NCI-H2227 treated with DMSO at 0.1 percent for 48 hours (cell line): Measurements from ENCODE around the gene C2CD3.

Source experiments
- DNase-seq: peaks from one replicate; lab custom pipeline; 2025; lab: John Stamatoyannopoulos, UW

C2CD3 gene, protein sequence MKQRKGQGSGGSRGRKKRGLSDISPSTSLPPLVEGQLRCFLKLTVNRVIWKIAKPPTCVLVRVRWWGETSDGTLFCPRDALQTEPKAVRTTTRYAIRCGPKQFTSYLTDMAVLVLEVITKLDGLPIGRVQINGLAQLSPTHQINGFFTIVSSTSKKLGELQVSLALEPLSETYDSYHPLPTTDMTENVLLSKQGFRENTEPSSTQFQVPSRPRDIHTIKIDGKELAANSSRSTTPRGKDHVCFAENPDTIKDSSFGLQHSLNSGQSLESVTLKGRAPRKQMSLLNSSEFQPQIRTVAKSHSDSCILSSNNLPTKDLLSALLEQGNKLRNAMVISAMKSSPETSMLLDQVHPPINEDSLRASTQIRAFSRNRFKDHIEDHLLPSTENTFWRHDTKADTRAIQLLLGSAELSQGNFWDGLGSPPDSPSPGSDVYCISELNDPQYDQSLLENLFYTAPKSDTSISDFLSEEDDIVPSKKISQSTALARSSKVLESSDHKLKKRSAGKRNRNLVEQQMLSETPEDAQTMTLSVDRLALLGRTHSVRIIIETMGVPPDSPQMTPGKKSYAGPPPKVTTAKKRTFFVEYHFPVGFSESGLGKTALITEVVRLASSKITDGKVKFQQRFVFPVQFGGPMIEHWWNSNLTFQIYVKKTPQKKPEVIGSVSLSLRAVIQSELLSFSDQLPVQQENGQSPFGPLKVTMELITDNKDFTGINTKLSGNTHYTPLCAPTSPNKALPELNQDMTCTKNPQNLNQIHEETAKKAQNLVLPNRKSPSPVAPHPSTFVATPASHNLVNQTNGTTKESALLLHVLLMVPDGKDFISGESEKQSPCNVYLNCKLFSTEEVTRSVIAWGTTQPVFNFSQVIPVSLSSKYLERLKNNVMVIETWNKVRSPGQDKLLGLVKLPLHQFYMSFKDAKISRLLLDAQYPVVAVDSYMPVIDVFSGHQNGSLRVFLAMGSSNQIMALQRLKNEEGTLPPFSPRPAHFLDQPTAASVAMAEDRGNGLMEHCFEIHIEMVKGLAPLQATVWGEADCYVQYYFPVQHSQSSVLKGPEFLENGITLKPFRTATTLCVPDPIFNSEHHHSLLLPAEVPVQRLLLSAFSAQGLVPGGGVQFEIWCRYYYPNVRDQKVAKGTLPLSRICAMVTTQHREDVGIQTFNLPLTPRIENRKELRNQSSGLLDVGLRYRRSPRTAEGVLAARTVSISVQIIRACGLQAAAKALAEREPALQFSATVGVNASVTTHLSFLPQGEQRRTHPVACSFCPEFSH (N-terminal part only)

DNA sequence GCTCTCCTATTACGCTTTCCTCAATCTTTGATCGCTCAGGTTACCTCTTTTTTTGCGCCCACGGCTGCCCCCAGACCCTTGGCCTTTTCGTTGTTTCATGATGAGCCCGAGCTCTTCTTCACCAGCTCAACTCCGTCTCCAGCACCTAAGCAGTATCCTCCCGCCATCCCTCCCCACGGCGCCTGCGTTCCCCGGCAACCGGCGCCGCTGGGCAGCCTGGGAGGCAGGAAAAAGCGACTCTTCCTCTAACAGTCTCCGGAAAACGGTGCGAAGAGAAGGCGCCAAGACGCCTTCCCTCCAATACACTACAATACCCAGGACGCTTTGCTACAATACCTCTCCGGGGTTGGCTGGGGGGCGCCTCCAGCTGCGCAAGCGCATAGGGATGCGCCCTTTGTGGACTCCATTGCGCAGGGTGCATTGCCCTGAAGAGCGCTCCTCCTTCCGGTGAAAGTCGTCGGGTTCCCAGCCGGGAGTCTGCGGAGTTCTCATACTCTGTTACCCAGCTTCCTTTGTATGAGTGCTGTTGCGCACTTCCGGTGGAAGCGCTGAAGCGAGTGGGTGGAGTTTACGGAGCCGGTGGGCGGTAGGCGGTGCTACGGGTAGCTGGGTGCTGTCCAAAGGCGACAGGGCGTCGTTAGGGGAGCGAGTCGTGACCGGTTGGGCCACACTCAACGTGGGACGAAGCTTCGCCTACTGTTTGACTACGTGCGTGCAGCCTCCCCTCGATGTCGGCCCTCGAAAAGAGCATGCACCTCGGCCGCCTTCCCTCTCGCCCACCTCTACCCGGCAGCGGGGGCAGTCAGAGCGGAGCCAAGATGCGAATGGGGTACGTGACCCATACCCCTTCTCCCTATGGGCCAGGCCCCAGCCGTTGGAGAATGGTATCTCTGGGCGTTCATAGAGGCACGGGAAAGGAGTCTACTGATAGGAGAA, at the start of gene C2CD3, which contains the start of gene PPME1:
C2CD3 (minus strand) TSS at position 309 of the 936 bp plus-strand sequence; CDS start at position 99, 210 bp downstream.
PPME1 (plus strand) TSS at position 596 of the 936 bp plus-strand sequence; CDS start at position 729, 133 bp downstream.
- DNase-seq: peak; percentile 99

DNA sequence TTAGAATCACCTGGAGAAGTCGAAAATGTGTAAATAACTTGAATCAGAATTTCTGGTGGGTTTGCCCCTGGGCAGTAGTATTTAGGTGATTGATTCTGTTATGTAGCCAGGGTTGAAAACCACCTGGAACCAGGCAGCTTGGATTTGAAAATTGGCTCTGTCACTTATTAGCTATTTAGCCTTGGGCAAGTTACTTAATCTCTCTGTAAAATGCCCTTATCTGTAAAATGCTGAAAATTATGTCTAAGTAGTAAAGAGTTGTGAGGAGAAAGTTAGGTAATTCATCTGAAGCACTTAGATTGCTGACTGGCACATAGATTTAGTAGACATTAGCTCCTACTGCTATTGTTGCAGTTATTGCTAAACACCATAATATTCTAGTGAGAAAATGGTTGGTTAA, 49.6 kb upstream of the C2CD3 start:
- DNase-seq: no peak

DNA sequence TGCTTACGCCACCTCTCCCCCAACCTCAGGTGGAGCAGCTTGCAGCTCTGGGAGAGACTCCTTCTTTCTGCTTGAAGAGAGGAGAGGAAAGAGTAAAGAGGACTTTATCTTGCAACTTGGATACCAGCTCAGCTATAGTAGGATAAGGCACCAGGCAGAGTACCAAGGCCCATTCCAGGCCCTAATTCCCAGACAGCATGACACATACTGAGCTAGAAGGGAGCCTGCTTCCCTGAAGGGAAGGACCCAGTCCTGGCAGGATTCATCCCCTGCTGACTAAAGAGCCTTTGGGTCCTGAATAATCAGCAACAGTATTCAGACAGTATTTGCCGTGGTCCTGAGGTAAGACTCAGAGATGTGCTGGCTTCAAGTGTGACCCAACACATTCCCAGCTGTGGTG, 41.7 kb upstream of the C2CD3 start:
- no peak for DNase-seq

DNA sequence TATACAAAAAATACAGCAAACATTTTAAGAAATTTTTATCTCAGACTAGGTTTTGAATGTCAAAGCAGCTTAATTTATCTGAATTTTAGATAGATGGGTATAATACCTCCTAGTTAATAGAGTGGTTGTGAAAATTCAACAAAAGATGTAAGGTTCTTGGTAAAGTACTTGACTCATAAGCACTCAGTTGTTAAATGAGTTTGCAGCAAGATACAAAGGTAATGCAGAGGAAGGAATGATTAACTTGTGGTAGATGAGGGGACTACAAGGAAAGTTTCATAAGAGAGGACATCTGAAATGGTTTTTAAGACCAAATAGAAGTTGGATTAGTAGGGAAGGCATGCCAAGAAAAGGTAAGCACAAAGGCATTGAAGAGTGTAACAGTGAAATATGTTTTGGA, 37.7 kb upstream of the C2CD3 start:
- DNase-seq: no peak

DNA sequence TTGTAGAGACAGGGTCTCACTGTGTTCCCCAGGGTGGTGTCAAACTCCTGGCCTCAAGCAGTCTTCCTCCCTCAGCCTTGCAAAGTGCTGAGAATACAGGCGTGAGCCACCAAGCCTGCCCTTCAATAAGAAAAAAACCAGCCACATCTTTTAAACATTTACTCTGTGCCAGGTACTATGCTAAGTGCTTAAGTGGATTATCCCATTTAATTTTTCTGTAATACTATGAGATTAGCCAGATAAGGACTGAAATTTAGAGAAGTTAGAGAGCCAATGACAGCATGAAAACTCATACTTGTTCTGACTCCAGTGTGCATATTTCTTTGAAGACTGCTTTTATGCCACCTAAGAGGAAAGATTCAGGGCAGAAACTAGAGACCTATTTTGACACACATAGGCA, 35.9 kb upstream of the C2CD3 start:
- no peak for DNase-seq

DNA sequence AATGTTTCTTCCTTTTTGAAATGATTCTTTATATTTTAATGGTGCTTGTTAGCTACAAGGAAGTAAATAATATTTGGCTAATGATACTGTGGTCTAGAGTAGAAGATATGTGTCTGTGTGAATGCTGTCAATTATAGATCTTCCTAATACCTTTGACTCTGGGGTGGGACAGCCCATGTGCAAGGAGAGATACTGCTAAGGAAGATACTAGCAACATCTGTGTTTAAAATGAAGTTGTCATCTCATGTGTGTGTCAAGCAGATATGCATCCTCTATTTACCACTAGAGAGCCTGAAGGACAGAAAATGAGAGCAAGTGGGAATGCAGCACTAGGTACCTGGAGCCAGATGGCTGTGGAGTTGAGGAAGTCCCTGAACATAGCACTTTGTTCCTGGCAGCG, 34.4 kb upstream of the C2CD3 start:
- no peak for DNase-seq

DNA sequence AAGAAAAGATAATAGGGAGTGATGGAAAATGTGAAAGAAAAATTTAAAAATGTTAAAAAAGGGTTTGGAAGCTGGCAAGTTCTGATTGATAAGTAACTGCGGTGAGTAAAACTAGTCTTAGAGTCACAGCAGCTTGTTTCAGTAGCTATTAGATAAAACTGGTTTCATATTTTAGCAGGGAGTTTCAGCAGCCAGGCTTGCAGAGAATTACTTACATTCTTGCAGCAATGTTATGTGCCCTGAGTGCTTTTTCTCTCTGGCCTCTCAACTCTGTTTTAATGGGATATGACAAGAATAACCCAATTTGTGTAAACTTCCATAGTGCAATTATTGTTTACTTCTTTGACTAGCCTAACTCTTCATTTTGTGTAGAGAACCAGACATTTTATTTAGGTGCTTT, 33.9 kb upstream of the C2CD3 start:
- DNase-seq: no peak

DNA sequence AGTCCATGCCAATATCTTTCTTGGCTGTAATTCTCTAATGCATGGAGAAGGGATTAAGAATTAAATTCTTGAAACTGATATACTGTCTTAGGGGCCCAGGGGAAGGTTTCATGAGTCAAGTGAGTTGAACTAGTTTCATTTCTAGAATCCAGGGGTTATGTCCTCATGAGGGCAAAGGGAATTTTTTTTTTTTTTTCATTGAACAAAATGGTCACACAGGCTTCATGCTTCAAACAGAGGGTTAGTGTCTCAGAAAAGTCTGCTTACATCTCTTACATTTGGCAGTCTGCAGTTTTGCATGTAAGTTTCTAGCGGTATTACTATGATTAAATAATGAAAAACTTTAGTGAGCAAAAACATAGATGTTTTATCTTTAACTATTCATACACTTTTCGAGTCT, 33.2 kb upstream of the C2CD3 start:
- DNase-seq: no peak

DNA sequence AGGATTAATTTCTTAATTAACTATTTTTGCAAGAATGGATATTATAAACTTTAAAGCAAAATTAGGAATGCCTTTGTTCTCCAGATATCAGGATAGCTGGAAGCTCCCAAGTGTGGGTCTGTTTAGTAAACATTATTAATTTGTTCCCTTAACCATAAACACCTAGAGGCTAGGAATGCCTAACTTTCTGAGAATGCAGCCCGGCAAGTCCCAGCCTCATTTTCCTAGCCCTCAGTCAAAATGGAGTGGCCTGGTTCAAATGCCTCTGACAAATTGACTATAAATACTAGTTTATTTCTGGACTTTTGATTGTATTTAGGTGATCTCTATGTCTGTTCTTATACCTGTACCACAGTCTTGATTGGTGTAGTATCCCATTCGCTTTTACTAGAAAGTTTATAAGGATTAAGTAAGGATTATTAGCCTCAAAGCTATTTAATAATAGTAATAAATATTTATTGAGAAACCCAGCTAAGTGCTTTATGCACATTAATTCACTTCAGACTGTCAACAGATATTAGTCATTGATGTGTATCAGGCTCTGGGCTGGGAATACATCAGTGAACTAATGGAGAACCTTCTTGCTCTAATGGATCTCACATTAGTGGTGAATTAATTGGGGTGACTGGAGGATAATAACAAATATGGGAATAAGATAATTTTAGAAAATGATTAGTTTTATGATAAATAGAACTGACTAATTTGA, 26.1 kb upstream of the C2CD3 start:
- DNase-seq: no peak

DNA sequence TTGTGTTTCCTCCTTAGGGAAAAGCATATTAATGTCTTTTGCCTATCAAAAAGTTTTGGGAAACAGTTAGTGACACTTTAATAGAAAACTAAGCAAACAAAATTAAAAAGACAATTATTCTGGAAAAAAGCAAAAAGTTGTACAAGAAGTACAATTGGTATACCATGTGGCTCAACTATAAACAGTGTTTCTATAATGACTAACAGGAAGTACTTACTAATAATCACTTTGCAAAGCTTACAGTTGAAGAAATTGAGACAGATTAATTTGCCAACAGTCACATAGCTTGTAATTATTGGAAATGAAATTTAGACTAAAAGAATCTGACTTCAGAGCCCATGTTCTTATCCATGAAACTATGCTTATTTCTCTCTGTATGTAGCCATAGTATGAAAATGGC, 25.0 kb upstream of the C2CD3 start:
- DNase-seq: no peak

DNA sequence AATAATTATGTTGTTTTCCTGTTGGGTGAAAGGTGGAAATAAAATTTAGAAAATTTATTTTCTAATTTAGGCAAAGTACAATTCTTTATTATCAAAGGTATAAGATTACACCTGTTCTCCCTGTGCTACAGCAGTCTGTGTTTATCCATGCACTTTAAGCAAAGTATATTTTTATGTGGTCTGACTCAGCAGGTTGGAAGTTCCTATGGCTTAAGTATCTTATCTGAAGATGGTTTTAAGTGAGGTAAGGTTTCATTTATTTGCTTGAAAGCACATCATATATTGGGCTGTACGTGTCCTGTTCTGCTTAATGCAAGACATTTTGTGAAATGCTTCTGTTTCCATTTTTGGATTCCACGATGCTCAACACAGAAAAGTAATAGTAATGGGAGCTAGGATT, 14.9 kb upstream of the C2CD3 start:
- DNase-seq: no peak

DNA sequence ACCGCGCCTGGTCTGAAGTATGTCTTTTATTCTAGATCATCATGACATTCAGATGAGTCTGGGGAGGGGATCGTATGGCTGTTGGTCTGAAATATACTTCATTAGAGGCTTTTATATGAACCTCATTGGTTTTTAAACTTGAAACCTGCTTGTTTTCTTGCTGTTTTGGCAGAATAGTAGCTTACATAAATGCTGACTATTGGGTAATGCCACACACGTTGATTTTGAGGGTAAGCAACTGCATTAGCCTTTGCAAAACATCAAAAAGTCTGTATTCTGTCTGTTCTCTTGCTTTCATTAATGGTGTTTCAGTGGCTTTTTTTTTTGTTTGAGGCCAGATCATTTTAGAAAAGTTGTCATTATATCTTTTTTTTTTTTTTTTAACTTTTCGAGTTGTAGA, 14.5 kb upstream of the C2CD3 start:
- no peak for DNase-seq

DNA sequence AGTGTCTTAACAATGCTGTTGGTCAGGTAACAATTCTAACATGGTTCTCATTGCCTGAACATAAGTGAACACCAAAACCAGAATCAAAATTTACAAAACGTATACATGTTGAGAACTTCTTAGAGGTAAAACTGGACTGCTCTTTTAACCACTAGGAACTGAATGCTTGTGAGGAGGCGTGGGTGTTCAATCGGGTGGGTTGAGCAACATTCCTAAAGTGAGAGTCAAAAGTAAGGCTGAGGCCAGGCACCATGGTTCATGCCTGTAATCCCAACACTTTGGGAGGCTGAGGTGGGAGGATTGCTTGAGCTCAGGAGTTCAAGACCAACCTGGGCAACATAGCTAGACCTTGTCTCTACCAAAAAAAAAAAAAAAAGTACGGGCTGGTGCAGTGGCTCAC, 11.8 kb upstream of the C2CD3 start:
- DNase-seq: no peak

DNA sequence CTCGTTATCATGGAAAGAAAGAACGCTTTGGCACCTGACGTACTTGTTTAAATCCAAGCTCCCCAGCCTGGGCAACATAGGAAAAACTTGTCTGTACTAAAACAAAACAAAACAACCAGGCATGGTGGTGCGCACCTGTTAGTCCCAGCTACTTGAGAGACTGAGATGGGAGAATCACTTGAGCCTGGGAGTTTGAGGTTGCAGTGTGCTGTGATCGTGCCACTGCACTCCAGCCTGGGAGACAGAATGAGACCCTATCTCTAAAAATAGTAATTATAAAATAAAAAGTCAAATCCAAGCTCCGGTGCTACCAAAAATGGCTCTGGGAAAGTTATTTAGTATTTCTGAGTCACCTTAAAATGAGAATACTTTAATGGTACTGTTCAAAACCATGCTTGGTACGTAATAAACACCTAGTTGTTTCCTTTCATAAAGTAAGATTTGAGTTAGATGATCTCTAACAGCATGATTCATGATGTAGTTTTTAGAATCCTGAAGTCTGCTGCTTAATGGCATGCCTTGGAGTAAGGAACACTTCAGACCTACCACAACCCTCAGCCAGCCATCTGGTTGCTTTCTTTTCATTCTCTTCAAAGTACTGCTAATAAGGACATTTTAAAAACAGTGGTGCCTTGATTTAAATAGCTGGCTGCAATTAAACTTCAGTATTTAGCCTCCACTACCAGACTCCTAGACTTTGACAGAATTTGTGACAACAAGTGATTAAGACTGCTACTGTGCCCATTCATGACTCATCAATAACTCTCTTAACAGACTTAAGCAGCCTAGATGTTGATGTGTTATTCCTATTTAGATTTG, 8.6 kb upstream of the C2CD3 start:
- no peak for DNase-seq

DNA sequence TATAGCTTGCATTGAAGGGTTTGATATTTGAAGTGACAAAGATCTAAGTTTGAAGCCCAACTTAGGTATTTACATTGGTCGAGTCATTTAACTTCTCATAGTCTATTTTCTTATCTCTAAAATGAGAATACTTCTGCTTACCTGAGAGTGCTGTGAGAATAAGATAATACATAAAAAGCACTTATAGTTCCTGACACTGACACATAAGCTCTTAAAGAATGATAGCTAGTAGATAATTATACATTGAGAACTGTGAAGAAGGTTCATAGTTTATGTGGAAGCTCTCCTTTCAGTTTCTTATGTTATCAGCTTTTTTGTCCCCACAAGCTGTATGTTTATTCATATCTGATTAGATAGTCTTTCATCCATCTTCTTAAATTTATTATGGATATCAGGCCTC, 5.1 kb upstream of the C2CD3 start:
- DNase-seq: no peak

DNA sequence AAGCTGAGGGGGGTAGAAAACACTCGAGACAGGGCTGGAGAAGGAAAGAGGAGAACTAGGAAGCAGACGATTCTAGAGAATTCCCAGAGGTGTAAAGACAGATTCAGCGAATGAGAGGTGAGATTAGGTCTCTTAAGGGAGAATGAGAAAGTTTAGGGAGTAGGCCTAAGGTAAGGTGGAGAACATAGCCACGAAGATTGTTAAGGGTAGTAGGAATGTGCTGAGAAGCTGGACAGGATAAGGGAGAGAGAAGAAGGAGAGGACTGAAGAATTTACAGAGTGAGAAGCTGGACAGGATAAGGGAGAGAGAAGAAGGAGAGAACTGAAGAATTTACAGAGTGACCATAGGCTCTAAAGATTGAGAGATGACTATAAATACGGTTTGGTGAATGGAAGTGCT, 1.2 kb upstream of the C2CD3 start:
- no peak for DNase-seq

DNA sequence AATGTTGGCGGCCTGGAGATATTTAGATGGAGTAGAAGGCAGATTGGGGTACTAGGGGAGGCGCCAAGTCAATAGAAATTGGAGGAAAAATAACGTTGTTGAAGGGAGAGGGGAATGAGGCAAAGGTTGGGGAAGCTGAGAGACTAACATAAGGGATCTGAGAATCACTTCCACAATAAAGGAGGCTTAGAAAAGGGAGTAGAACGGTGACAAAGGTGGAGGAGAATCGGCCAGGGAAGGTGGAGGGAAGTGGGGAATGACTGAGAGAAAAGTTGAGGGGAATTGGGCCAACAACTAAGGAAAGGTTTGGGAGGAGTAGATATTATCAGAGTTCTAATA, 797 bp upstream of the C2CD3 start:
- no peak for DNase-seq

DNA sequence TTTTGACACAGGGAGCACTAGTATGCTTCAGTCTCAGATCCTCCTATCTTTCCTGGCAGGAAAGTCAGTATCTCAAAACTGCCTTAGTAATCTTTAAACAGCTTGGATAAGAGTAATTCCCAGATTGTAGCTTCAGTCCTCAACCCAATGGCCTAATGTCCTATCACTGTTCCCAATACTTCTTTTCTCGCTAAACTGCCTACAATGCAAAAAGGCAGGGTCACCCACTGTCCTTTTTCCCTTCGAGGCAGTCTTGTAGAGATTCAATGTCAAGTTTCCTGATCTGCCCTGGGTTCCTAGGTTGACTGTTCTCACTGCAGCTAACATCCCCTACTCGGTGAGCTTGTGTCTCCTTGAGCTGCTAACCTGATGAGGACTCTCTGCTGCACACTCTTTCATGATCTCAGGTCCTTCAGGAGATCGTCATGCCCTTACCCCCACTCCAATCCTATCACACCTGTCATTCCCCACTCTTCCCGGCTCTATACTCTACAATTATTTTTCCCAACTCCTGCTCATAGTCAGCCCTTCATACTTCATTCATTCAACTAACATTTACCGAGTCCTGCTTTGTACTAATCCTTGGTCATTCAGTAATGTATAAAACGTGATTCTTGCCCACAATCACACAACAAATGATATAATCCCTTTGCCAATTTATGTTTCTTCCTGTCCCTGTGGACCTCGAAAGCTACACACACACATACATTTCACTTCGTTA, 904 bp downstream of the C2CD3 start:
- no peak for DNase-seq

DNA sequence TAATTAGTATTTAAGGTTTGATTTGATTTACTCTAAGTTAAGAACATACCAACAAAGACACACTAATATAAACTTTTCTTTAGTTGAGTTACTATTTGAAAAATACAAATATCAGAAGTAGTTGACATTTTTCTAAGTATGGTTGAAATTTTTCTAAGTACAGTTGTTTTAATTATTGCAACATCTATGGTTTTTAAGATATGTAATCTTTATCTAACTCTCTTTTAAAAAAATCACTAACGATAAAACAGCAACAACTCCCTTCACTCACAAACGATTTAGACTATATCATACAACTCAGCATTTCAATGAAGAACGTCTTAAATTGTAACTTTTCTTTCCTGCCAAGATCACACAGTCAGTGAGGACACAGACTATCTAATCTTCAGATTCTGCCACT, 2.0 kb downstream of the C2CD3 start:
- no peak for DNase-seq
